ENCODE measurements around the gene EGR2.

DNA sequence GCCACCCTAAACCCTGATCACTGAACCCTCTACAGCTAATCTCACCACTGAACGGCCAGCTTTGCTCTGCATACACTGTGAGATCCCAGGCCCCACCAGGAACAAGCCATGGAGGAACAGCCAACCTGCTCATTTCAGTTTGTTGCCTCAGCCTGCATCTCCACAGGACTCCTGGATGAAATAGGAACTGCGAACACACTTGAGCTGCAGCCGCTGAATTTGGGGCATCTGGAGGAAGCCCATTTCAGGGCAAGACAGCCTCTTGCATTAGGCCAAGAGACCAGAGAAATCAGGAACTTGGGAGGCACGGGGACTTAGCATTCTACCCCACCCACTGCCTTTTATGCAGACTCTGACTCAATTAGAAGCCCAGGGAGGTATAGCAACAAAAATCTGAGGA lies 14.5 kb upstream of the EGR2 start:
- no peak for TF ChIP-seq TCF7L2 (IDR thresholded peaks at IDR 0.05; ENCODE audit: low read depth, low read length)
- TF ChIP-seq, protein P1, sequence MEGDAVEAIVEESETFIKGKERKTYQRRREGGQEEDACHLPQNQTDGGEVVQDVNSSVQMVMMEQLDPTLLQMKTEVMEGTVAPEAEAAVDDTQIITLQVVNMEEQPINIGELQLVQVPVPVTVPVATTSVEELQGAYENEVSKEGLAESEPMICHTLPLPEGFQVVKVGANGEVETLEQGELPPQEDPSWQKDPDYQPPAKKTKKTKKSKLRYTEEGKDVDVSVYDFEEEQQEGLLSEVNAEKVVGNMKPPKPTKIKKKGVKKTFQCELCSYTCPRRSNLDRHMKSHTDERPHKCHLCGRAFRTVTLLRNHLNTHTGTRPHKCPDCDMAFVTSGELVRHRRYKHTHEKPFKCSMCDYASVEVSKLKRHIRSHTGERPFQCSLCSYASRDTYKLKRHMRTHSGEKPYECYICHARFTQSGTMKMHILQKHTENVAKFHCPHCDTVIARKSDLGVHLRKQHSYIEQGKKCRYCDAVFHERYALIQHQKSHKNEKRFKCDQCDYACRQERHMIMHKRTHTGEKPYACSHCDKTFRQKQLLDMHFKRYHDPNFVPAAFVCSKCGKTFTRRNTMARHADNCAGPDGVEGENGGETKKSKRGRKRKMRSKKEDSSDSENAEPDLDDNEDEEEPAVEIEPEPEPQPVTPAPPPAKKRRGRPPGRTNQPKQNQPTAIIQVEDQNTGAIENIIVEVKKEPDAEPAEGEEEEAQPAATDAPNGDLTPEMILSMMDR (IDR thresholded peaks at IDR 0.05) = no peak

All from Panc1 (cell line).